Fibroblast of villous mesenchyme (primary cell): ENCODE results near the gene EXOSC3. TPM values are rescaled to one million over a fixed set of nuclear protein-coding genes. Genes with fewer than 3 reads are reported as not detected.

Source experiments
- DNase-seq: peaks from one replicate; pipeline ENCODE4 v3.0.0-alpha.2; 2010; ENCODE audit warnings: low read depth
- H3K4me3 ChIP-seq: 2 replicates; pipeline ENCODE4 v1.5.1; 2011; ENCODE audit warnings: low read depth, mild to moderate bottlenecking, low read length
- total RNA-seq: library from RNA; depleted of rRNA; stranded (reverse); fragments of >200 nt; gene quantifications from 2 replicates; pipeline ENCODE4 v1.2.3, GENCODE V29; 2012
- TF ChIP-seq, protein P1 (sequence below): IDR thresholded peaks from 2 replicates; pipeline ENCODE4 v1.5.1; 2012; ENCODE audit warnings: low read depth, mild to moderate bottlenecking, low read length; ENCODE audit not compliant: insufficient read depth

EXOSC3 gene
- total RNA-seq, 1 donor, result 30.2 TPM

- no peak overlapping the region for H3K4me3 ChIP-seq
- TF ChIP-seq, protein P1, sequence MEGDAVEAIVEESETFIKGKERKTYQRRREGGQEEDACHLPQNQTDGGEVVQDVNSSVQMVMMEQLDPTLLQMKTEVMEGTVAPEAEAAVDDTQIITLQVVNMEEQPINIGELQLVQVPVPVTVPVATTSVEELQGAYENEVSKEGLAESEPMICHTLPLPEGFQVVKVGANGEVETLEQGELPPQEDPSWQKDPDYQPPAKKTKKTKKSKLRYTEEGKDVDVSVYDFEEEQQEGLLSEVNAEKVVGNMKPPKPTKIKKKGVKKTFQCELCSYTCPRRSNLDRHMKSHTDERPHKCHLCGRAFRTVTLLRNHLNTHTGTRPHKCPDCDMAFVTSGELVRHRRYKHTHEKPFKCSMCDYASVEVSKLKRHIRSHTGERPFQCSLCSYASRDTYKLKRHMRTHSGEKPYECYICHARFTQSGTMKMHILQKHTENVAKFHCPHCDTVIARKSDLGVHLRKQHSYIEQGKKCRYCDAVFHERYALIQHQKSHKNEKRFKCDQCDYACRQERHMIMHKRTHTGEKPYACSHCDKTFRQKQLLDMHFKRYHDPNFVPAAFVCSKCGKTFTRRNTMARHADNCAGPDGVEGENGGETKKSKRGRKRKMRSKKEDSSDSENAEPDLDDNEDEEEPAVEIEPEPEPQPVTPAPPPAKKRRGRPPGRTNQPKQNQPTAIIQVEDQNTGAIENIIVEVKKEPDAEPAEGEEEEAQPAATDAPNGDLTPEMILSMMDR, result no peak
- DNase-seq, result peak; percentile 82
These were observed 38.2 kb downstream of the EXOSC3 start for GRCh38 chr9:37746448-37747270.

GRCh38 chr9:37745970-37746369 is 38.9 kb downstream of the EXOSC3 start:
- H3K4me3 ChIP-seq, result no peak overlapping the region
- TF ChIP-seq, protein P1, result no peak
- no peak for DNase-seq

DNA sequence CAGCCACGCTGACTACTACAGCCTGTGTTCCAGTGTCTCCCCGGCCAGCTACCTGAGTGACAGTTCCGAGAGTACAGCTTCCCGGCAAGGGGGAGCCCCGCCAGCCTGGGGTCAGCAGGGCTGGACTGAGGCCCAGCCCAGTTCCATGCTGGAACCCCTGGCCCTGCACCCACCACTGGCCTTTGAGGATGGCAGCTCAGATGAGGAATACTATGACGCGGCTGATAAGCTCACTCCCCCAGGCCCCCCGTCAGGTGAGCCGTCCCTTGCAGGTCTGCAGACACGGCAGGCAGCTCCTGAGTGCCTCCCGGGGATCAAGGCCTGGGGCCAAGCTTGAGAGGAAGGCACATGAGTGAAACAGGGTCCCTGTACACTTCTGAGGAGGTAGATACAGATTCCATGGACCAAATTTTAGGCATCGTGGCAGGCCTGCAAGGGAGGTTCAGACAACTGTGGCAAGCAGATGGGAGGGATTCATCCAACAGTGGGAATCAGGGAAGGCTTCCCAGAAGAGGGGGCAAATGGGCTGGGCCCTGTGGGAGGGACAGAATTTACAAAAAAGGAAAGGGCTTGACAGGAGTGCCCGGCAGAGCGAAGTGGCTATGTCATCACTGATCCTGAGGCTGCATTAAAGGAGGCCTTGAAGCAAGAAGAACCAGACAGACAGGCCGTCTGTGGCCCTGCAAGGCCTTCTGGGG is 44.1 kb downstream of the EXOSC3 start:
- TF ChIP-seq, protein P1, result no peak
- no peak for DNase-seq
- H3K4me3 ChIP-seq, result no peak overlapping the region

- no peak overlapping the region for H3K4me3 ChIP-seq
- no peak for DNase-seq
- TF ChIP-seq, protein P1, result no peak
These were observed 44.7 kb downstream of the EXOSC3 start for GRCh38 chr9:37740128-37740527.

DNA sequence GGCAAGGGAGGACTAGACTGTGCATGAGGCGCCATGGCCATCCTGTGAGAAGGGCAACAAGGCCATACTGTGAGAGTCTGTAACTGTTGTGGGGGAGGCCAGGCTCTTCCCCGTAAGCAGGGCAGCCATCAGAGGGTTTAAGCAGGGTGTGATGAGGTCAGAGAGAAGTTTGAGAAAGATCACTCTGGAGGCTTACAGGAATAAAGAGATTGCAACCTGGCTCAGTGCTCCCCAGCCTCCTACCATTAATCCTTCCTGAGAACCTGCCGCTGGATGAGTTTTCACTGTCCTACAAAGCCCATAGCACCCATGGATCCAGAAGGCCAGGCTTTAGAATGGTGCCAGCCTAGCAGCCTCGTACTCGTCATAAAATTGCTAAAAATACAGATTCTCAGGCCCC is 45.6 kb downstream of the EXOSC3 start:
- TF ChIP-seq, protein P1, result no peak
- DNase-seq, result no peak
- no peak overlapping the region for H3K4me3 ChIP-seq

DNA sequence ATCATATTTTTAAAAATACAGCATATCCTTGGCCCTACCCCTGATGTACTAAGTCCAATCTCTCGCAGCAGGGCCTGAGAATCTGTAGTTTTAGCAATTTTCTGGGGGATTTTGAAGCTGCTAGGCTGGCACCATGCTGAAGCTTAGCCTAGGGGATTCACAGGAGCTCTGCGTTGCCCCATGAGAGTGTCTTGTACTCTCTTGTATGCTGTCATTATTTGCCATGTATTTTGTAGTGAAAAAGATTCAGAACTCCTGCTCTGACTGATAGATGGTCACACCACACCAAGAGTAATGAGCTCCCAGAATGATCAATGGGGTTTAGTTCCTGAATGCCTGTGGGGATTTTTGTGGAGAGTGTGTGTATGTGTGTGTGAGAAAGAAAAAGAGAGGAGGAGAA is 51.9 kb downstream of the EXOSC3 start:
- DNase-seq, result no peak
- no peak overlapping the region for H3K4me3 ChIP-seq
- TF ChIP-seq, protein P1, result no peak
